ENCODE measurements around the gene EVA1A.

- no peak for TF ChIP-seq EZH2 (IDR thresholded peaks at IDR 0.05)
- no peak for TF ChIP-seq POLR2AphosphoS5 (IDR thresholded peaks at IDR 0.05; ENCODE audit: borderline replicate concordance, low read depth, low read length)
Measured at GRCh38 chr2:75466708-75467311, 93.9 kb downstream of the EVA1A start.

Data from SK-N-MC (cell line).